OCI-M2 (cell line): ENCODE measurements around the gene KIF4B.
"Not testable (repeated sequence)": the region's sequence is repeated elsewhere in the genome, so short reads cannot be mapped to it uniquely, and the experiment has no call there.

Source experiments
- DNase-seq: peaks from one replicate; lab custom pipeline; 2025; ENCODE audit not compliant: unreplicated experiment; lab: John Stamatoyannopoulos, UW

The KIF4B gene

GRCh38 chr5:155006265-155006664, 7.3 kb upstream of the KIF4B start:
- DNase-seq, result not testable (repeated sequence)

DNA sequence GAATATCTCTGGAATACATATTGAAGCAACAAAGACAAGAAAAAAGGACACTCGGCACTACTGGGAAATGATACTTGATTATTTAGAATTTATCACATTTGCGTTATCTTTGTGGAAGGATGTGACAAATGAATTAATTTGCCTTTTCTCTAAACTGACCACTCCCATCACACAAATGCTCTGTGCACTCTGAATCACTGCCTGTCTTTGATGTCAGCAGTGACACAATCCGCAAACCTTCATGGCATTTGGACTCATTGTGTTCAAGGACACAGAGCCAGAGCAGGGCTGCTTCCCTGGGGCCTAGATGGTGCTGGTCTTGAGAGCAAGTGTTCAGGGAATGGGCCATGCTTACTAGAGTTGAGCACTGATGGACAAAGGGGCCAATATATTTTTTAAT, 4.9 kb upstream of the KIF4B start:
- no peak for DNase-seq

GRCh38 chr5:155010881-155011280, 2.7 kb upstream of the KIF4B start:
- no peak for DNase-seq

DNA sequence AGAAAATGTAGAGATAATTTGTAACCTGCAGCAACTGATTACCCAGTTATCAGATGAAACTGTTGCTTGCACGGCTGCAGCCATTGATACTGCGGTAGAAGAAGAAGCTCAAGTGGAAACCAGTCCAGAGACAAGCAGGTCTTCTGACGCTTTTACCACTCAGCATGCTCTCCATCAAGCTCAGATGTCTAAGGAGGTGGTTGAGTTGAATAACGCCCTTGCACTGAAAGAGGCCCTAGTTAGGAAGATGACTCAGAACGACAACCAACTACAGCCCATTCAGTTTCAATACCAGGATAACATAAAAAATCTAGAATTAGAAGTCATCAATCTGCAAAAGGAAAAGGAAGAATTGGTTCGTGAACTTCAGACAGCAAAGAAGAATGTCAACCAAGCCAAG, 1.7 kb downstream of the KIF4B start:
- DNase-seq, result no peak

DNA sequence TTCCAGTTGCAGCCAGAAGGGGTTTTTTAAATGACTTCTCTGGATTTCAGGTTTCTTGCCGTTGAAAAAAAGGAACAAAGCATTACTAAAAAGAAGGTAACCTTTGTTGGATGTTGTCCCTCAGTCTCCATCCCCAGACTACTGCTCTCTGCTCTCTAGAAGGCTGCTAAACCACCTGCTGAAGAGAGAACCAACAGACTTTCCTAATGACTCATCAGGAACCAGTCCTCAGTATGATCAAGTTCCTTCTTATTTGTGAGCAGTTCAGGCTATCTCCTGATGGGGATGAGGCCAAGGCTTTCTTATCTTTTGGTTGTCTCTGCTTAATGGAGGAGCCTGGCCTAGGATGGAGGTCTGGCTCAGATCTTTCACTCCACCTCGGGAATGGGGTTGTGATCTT, 4.1 kb downstream of the KIF4B start:
- no peak for DNase-seq

DNA sequence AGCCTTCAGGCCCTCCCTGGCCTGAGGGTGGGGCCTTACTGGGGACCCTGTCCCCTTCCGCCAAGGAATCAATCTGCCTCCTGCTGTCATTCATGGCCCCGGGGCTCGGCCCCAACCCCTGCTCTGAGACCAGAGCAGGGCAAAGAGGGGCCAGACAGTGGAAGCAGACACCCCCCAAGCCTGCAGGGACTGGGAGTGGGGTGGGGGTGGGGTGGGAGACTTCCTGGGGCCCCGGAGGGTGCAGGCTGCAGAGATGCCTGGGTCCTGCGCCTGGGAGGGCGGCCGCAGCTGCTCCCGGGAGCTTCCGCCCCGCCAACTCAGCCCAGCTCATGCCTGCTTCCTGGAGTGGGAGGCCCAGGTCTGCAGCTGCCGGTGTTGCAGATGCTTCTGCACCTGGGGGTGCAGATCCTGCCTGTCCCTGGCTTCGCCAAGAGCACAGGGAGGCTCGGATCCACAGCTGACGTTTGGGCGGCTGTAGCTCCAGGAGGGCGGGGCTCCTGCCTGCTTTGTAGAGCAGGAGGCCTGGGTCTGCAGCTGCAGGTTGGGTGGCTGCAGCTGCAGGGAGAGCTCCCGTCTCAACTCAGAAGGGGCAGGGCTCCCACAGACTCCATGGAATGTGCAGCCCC, 6.2 kb downstream of the KIF4B start:
- DNase-seq, result no peak

DNA sequence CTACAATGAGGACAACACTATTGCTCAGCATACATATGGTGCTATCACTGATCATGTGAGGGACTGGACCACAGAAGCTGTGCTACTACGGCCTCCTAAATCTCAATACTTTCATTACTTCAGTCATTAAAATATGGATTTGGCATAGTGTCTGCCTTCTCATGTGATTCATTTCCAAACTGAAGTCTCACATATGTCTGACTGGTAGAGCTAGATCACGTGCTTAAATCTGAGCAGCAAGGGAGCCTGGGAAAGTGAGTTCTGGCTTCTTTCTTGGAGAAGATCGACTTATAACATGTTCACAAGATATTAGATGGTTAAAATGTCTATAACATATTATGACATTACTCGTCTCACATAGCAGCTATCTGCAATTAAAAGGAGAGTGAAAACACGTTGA, 8.3 kb downstream of the KIF4B start:
- DNase-seq, result no peak

DNA sequence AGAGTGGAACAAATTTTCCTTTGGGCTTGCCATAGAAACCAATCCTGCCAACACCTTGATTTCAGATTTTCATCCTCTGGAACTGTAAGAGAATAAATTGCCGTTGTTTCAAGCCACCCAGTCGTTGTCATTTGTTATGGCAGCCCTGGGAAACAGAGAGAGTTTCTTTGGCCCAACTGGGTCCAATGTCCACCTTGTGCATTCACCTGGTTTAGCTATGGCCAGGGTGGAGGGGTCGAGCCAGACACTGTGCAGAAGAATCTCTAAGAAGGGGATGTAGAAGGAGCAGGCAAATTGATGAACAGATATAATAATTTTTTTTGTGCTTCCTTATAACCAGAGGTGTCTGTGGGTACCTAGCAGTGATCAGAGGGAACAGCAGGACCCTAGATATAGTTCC, 9.8 kb downstream of the KIF4B start:
- DNase-seq, result no peak

DNA sequence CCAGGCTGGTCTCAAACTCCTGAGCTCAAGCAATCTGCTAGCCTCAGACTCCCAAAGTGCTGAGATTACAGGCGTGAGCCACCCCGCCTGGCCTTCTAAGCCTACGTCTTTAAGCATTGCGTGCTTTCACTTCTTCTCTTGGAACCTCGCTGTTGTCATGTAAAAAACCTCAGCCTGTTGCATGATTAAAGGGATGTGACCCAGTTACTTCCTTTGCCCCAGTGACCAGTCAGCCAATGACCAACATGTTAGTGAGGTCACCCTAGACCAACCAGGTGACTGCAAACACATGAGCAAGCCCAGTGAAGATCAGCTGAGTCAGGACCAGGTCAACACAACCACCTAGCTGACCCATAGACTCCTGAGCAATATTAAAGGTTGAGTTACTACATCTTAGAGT, 10.5 kb downstream of the KIF4B start:
- no peak for DNase-seq

DNA sequence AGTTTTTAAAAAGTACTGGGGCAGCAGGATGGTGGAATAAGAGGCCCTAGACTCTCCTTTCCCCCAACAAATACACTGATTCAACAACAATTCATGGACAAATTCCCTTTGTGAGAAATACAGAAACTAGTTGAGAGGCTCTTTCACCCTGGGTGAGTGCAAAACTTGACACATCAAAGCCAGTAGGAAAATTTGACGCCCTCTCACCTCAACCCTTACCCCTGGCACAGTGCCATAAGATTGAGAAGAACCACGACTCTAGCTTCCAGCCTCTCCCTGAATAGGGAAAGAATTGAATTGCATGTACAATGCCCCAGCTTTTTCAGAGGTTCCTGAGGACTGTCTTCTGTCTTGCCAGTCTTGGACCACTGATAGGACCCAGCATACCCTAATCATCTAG, 12.3 kb downstream of the KIF4B start:
- no peak for DNase-seq

DNA sequence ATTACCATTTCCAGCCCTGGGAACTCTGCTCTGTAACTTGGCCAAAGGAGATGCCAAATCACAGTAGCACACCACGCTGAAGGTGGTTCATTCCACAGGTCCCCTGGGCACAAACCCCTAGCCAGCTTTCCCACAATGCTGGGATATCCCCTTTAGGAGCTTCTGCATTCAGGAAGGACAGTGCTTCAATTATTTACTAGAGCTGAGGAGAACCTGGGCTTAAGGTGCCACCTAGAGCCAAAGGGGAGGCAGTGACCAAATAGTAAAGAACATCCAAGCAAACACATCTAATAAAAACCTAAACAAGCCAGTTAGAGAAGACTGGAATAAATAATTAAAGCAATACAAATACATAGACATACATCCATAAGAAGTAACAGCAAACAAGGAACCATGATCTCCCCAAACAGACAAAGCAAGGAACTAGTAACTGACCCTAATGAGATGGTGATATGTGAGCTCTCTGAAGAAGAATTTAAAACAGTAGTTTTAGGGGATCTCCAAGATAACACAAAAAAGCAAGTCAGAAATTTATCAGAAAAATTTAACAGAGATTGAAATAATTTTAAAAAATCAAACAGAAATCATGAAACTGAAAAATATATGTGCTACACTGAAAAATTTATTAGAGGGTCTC, 14.6 kb downstream of the KIF4B start:
- DNase-seq, result no peak

DNA sequence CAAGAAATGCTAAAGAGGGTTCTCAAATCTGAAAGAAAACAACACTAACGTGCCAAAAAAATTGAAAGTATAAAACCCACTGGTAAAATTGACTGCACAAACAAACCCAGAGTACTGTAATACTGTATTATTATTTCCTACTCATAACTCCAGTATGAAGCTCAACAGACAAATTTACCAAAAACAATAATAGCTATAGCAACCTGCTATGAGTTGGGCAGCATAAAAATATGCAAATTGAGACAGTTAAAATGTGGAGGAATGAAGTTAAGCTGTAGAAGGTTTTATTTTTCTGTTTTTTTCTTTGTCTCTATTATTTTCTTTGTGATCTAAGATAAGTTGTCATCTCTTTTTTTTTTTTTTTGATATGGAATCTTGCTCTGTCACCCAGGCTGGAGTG, 15.7 kb downstream of the KIF4B start:
- no peak for DNase-seq

DNA sequence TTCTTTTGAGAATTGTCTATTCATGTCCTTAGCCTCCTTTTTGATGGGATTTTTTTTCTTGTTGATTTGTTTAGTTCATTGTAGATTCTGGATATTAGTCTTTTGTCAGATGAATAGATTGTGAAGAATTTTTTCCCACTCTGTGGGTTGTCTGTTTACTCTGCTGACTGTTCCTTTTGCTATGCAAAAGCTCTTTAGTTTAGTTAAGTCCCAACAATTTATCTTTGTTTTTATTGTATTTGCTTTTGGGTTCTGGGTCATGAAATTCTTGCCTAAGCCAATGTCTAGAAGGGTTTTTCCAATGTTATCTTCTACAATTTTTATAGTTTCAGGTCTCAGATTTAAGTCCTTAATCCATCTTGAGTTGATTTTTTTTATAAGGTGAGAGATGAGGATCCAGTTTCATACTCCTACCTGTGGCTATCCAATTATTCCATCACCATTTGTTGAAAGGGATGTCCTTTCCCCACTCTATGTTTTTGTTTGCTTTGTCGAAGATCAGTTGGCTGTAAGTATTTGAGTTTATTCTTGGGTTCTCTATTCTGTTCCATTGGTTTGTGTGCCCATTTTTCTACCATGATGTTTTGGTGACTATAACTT, 20.7 kb downstream of the KIF4B start:
- DNase-seq, result not testable (repeated sequence)

GRCh38 chr5:155035087-155035486, 21.5 kb downstream of the KIF4B start:
- DNase-seq, result not testable (repeated sequence)

DNA sequence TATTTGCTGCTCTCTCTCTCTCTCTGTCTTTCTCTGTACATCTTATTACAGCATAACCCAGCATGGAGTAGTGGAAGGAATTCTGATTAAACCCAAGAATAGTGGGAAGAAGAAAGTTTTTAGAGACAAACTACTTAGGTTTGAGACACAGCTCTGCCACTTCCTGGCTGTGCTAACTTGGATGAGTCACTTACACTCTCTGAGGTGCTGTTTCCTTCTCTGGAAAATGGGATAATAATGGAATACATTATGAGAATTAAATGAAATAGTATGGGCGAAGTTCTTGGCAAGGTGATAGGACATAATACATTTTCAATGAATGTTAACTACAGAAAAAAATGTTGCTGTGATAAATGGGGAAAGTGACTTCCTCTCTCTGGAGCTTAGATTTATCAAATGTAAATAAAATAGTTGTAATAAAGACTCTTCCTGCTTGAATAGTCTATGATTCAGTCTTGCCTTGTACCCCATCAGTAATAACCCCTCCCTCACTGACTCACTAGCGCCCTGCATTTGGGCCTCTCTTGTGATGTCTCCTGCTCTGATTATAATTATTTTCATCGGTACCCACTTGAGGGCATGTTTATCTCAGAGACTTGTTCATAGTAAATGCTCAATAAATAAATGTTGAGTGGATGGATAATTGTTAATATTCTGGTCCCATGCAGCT, 27.6 kb downstream of the KIF4B start:
- DNase-seq, result no peak

DNA sequence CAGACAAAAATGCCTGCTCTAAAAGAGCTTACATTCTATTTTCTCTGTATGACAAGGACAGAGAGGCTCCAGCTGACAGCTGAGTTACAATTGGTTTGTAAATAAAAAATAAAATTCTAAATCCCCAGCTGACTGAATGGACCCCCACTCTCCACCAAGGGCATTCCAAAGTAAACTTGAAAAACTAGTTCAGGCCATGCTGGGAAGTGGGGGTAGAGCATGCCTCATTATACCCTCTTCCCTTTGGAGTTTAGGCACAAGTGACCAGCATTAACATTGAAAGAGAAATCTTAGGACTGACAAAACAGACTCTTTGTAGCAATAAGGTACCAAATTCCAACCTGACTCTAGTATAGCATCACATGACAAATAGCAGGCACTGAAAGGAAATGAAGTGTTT, 31.0 kb downstream of the KIF4B start:
- no peak for DNase-seq

DNA sequence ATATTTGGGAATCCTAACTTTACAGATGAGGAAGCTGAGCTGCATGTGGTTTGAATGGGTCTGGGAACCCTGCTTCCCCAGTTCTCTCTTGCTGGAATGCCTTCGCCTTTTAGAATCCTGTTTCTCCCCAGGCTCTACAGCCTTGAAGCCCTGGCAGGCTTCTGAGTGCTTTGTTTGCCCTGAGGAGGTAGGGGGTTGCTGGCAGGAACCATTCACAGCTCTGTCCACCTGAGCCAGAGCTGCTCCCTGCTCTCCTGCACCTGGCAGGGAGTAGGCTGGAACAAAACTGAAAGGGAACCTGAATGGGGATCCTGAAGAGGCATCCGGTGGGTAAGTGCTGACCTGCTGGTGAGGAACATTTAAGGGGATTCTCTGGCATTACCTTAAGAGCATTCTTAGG, 33.0 kb downstream of the KIF4B start:
- DNase-seq, result no peak

DNA sequence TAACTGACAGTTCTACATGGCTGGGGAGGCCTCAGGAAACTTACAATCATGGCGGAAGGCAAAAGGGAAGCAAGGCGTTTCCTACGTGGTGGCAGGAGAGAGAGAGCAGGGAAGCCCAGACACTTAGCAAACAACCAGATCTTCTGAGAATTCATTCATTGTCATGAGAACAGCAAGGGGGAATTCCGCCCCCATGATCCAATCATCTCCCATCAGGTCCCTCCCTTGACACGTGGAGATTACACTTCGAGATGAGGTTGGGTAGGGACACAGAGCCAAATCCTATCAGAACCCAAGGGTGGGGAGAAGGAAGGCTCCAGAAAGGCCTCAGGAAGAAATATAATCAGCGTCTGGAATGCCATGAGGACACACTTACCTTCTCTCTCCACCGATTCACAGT, 34.3 kb downstream of the KIF4B start:
- DNase-seq, result no peak

DNA sequence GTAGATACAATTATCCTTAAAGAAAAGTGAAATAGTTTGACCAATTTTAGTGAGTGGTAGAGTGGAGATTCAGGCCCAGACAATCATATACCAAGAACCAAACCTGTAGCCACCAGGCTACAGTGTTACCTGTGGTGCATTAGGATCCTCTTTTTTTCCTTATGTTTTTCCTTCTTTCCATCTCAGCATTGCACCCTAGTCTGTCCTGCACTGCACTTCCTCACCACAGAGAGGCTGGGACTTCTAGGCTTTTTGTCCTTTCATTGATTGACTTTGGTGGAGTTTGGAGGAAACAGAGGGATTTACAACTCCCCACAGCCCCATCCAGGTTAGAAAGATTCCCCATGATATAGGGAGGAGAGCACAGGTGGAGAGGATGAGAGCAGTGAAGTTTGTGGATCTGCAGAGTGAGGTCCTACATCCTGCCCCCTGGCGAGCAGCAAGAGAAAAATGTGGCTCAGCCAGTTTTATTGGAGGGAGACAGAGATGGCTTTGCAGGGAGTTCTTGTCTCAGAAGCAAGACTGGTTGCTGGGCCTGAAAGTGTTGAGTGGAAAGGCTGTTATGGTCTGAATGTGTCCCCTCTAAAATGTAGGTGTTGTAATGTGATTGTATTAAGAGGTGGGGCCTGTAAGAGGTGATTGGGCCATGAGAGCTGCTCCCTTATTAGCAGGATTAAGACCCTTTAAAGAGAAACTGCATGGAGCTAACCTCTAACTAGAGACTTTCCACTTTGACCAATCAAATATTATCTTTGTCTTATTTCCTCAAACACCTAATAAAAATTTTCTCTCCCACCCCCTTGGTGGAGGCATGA, 36.2 kb downstream of the KIF4B start:
- DNase-seq, result no peak

- no peak for DNase-seq
Observed at GRCh38 chr5:155050384-155051019, 36.9 kb downstream of the KIF4B start.

DNA sequence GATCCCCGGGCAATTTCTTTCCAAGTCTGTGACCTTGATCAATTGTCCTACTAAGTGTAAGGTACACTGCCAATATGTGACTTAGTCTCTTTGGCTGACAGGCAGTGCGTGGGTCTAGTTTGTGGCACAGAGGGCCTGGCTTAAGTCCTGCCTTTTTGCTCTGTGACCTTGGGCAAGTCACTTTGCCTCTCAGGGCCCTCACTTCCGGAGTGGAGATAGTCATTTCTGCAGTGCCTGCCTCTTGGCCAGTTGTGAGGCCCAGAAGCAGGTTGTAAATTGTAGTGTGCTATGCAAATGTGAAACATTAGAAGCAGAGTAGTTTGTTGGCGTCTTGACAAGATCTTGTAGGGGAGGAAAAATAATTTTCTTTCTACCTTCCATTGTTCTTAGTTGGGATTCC, 39.0 kb downstream of the KIF4B start:
- DNase-seq, result no peak
